ENCODE results near the gene PRDM1.
"Not testable (repeated sequence)": the region's sequence is repeated elsewhere in the genome, so short reads cannot be mapped to it uniquely, and the experiment has no call there.

Gene PRDM1

GRCh38 chr6:106142876-106143431 lies 56.8 kb downstream of the PRDM1 start:
- no peak for DNase-seq

GRCh38 chr6:106143665-106144064 lies 57.5 kb downstream of the PRDM1 start:
- no peak for DNase-seq

GRCh38 chr6:106145144-106145543 lies 59.0 kb downstream of the PRDM1 start:
- no peak for DNase-seq

- peak; percentile 79 for DNase-seq
These were observed 59.6 kb downstream of the PRDM1 start for GRCh38 chr6:106145741-106146227.

- peak; percentile 54 for DNase-seq
These were observed 60.8 kb downstream of the PRDM1 start for GRCh38 chr6:106146852-106147351.

- no peak for DNase-seq
These were observed 61.3 kb downstream of the PRDM1 start for GRCh38 chr6:106147476-106147875.

GRCh38 chr6:106149472-106150069 lies 63.4 kb downstream of the PRDM1 start:
- no peak for DNase-seq

GRCh38 chr6:106152476-106152875 lies 66.3 kb downstream of the PRDM1 start:
- not testable (repeated sequence) for DNase-seq

- DNase-seq: no peak
These were observed 66.8 kb downstream of the PRDM1 start for GRCh38 chr6:106152952-106153351.

- no peak for DNase-seq
These were observed 68.2 kb downstream of the PRDM1 start for GRCh38 chr6:106154326-106154725.

GRCh38 chr6:106155219-106155830 lies 69.2 kb downstream of the PRDM1 start:
- no peak for DNase-seq

GRCh38 chr6:106156413-106156812 lies 70.3 kb downstream of the PRDM1 start:
- no peak for DNase-seq

GRCh38 chr6:106156863-106157262 lies 70.7 kb downstream of the PRDM1 start:
- no peak for DNase-seq

GRCh38 chr6:106158816-106159215 lies 72.7 kb downstream of the PRDM1 start:
- DNase-seq: no peak
